ENCODE results near the gene KCNV2.

Gene KCNV2

DNA sequence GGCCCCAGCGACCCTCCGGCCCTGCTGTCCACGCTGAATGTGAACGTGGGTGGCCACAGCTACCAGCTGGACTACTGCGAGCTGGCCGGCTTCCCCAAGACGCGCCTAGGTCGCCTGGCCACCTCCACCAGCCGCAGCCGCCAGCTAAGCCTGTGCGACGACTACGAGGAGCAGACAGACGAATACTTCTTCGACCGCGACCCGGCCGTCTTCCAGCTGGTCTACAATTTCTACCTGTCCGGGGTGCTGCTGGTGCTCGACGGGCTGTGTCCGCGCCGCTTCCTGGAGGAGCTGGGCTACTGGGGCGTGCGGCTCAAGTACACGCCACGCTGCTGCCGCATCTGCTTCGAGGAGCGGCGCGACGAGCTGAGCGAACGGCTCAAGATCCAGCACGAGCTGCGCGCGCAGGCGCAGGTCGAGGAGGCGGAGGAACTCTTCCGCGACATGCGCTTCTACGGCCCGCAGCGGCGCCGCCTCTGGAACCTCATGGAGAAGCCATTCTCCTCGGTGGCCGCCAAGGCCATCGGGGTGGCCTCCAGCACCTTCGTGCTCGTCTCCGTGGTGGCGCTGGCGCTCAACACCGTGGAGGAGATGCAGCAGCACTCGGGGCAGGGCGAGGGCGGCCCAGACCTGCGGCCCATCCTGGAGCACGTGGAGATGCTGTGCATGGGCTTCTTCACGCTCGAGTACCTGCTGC, 839 bp downstream of the KCNV2 start:
- TF ChIP-seq, protein P1, sequence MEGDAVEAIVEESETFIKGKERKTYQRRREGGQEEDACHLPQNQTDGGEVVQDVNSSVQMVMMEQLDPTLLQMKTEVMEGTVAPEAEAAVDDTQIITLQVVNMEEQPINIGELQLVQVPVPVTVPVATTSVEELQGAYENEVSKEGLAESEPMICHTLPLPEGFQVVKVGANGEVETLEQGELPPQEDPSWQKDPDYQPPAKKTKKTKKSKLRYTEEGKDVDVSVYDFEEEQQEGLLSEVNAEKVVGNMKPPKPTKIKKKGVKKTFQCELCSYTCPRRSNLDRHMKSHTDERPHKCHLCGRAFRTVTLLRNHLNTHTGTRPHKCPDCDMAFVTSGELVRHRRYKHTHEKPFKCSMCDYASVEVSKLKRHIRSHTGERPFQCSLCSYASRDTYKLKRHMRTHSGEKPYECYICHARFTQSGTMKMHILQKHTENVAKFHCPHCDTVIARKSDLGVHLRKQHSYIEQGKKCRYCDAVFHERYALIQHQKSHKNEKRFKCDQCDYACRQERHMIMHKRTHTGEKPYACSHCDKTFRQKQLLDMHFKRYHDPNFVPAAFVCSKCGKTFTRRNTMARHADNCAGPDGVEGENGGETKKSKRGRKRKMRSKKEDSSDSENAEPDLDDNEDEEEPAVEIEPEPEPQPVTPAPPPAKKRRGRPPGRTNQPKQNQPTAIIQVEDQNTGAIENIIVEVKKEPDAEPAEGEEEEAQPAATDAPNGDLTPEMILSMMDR (IDR thresholded peaks at IDR 0.05; ENCODE audit: low read depth, low read length), result no peak
- DNase-seq (ENCODE audit: extremely low read depth, low read depth), result no peak

DNA sequence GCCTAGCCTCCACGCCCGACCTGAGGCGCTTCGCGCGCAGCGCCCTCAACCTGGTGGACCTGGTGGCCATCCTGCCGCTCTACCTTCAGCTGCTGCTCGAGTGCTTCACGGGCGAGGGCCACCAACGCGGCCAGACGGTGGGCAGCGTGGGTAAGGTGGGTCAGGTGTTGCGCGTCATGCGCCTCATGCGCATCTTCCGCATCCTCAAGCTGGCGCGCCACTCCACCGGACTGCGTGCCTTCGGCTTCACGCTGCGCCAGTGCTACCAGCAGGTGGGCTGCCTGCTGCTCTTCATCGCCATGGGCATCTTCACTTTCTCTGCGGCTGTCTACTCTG, 1.4 kb downstream of the KCNV2 start:
- DNase-seq (ENCODE audit: extremely low read depth, low read depth), result no peak
- TF ChIP-seq, protein P1 (IDR thresholded peaks at IDR 0.05; ENCODE audit: low read depth, low read length), result no peak

DNA sequence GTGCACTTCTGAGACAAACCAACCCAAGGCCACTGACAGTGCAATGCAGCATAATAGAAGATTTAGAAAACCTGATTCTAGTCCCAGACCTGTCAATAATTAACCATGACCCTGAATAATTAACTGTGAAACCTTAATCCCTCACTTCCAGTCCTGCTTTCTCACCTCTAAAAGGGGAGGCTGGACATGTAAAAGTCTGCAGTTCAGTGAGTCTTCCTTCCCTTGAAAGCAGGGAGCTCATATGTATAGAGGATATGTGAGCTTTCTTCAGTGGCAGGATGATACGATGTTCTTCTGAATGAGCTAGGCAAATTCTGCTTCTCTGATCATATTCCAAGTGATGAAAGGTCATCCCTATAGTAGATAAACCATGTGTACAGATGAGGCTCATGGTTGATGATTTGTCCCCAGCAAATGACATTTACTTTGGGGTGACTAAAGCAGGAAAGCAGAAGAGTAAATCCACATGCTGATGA, 2.9 kb downstream of the KCNV2 start:
- DNase-seq (ENCODE audit: extremely low read depth, low read depth), result no peak
- TF ChIP-seq, protein P1 (IDR thresholded peaks at IDR 0.05; ENCODE audit: low read depth, low read length), result no peak

DNA sequence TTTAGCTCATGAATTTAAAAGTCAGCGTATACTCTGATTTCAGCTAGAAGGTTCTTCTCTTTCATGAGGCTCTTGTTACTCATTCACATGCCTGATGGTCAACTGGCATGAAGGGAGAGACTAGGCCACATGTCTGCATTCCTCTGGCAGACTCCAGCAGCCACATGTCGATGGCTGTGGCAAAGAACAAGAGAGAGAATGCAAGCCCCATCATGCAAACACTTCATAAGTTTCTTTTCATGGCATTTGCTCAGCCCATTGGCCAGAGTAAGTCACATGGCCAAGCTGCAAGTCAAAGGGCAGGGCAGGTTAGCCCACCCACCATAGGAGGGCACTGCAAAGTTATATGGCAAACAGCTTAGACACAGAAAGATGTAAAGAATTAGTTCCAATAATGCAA, 5.4 kb downstream of the KCNV2 start:
- peak; percentile 70 for DNase-seq (ENCODE audit: extremely low read depth, low read depth)
- TF ChIP-seq, protein P1 (IDR thresholded peaks at IDR 0.05; ENCODE audit: low read depth, low read length), result no peak

DNA sequence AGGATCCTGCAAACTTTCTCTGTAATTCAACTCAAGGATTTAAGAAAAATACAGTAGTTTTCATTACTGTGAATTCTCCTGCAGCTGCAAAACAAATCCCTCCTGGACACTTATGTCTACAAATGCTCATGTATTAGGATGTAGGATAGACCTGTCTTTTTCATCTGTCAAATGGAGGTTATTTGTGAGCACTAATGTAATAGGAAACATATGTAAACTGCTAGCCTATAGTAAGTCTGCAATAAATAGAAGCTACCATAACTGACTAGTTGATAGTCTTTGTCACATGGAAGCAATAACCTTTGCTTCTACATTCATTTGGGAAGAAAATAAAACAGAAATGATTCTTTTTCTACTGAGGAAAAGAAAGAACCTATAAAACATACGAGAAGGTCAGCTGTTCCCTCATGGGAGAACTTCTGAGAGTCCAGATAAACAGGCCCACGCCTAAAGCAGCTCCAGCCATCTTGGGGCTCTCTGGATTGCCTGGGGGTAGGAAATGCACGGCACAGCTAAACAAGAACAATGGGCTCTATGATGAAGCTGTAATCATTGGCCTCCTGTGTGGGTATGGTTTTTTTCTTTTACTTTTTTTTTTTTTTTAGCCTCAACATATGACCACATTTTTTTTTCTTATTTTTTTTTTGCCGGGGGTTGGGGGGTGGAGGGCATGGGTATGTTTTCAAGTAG, 6.2 kb downstream of the KCNV2 start:
- no peak for DNase-seq (ENCODE audit: extremely low read depth, low read depth)
- TF ChIP-seq, protein P1 (IDR thresholded peaks at IDR 0.05; ENCODE audit: low read depth, low read length), result no peak

DNA sequence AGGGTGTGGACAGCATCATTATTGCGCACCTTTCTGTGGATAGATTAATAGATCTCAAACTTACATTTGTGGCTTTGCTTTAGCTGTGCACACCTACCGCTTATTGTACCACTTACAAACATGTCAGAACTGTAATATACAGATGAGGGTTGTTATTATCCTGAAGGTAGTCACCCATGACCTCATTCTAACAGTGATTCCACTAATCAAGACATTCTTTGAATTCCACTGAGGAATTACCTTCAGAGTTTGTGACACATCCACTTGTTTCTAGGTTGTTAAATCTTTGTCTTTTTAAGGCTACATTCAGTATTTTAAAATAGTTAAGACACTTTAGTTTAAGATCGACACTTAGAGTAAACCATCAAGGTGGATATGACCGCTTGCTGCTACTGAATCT, 7.8 kb downstream of the KCNV2 start:
- TF ChIP-seq, protein P1 (IDR thresholded peaks at IDR 0.05; ENCODE audit: low read depth, low read length), result no peak
- DNase-seq (ENCODE audit: extremely low read depth, low read depth), result no peak

DNA sequence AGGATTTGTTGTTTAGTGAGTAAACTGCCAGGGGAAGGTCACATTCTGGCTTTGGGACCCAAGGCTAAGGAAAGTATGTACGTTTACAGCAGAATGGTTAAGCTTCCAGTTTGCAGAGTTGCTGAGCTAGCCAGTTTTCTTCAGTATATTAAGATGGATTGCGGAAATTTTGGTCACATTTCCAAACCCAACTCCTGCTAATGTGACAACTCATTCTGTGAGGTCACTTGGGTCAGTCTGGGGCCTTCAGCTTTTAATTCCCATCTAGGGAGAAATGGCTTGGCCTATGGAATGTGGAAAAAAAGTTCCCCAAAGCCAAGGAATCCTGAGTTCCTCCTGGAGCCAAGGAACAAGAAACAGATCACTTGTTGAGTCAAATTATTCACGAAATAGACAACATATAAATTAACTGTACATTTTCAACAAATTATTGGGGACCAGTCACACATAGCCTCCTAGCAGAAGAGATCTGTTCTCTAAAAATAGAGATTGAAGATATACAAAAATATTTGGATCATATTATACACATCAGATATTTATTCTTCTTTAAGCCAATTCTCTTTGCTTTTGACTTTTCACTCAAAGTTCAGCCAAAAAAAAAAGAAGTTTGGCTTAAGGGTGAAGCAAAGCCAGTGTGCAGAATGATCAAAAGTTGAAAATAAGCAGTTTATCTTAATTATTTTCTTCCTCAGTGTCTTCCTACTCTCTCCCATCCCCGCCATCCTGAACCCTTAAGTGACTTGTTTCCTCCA, 8.8 kb downstream of the KCNV2 start:
- TF ChIP-seq, protein P1 (IDR thresholded peaks at IDR 0.05; ENCODE audit: low read depth, low read length), result no peak
- no peak for DNase-seq (ENCODE audit: extremely low read depth, low read depth)

All from AG09319 (cell line).